SK-N-SH treated with all-trans-retinoic acid at 6 μM for 48 hours (cell line): ENCODE measurements around the gene UQCR11.

ENCODE experiments used
- ATAC-seq: fragments of 200-7000 bp; cut with Tn5 transposase; 3 replicates; pipeline ENCODE4 v1.9.1; 2020; ENCODE audit warnings: mild to moderate bottlenecking, moderate library complexity
- CSDC2 ChIP-seq: fragments of 250-450 bp; sonication (Bioruptor Pico); IDR thresholded peaks from 2 replicates; pipeline ENCODE4 v1.5.0; 2020; ENCODE audit warnings: mild to moderate bottlenecking, moderate library complexity
- ESRRG ChIP-seq: fragments of 250-450 bp; sonication (Bioruptor Pico); IDR thresholded peaks from 2 replicates; pipeline ENCODE4 v1.6.1; 2021; ENCODE audit warnings: mild to moderate bottlenecking
- ISL1 ChIP-seq: fragments of 250-450 bp; sonication (Bioruptor Pico); IDR thresholded peaks from 2 replicates; pipeline ENCODE4 v2.1.2; 2022; ENCODE audit warnings: mild to moderate bottlenecking, moderate library complexity
- OSR1 ChIP-seq: fragments of 250-450 bp; sonication (Bioruptor Pico); IDR thresholded peaks from 2 replicates; pipeline ENCODE4 v1.8.0; 2022; ENCODE audit warnings: moderate library complexity, mild to moderate bottlenecking, inconsistent platforms
- RARB ChIP-seq: fragments of 250-450 bp; sonication (Bioruptor Pico); IDR thresholded peaks from 2 replicates; pipeline ENCODE4 v1.8.0; 2021; ENCODE audit warnings: mild to moderate bottlenecking, moderate library complexity
- SNAI2 ChIP-seq: fragments of 250-450 bp; sonication (Bioruptor Pico); IDR thresholded peaks from 2 replicates; pipeline ENCODE4 v1.5.0; 2020; ENCODE audit warnings: mild to moderate bottlenecking, moderate library complexity
- TCF4 ChIP-seq: fragments of 250-450 bp; sonication (Bioruptor Pico); IDR thresholded peaks from 2 replicates; pipeline ENCODE4 v1.8.0; 2021; ENCODE audit warnings: mild to moderate bottlenecking, moderate library complexity, borderline replicate concordance
- ZC3H10 ChIP-seq: fragments of 250-450 bp; sonication (Bioruptor Pico); IDR thresholded peaks from 2 replicates; pipeline ENCODE4 v1.5.1; 2021; ENCODE audit warnings: mild to moderate bottlenecking, moderate library complexity
- ZFP3 ChIP-seq: fragments of 250-450 bp; sonication (Bioruptor Pico); IDR thresholded peaks from 2 replicates; pipeline ENCODE4 v1.5.0; 2020; ENCODE audit warnings: mild to moderate bottlenecking, moderate library complexity

Gene UQCR11

DNA sequence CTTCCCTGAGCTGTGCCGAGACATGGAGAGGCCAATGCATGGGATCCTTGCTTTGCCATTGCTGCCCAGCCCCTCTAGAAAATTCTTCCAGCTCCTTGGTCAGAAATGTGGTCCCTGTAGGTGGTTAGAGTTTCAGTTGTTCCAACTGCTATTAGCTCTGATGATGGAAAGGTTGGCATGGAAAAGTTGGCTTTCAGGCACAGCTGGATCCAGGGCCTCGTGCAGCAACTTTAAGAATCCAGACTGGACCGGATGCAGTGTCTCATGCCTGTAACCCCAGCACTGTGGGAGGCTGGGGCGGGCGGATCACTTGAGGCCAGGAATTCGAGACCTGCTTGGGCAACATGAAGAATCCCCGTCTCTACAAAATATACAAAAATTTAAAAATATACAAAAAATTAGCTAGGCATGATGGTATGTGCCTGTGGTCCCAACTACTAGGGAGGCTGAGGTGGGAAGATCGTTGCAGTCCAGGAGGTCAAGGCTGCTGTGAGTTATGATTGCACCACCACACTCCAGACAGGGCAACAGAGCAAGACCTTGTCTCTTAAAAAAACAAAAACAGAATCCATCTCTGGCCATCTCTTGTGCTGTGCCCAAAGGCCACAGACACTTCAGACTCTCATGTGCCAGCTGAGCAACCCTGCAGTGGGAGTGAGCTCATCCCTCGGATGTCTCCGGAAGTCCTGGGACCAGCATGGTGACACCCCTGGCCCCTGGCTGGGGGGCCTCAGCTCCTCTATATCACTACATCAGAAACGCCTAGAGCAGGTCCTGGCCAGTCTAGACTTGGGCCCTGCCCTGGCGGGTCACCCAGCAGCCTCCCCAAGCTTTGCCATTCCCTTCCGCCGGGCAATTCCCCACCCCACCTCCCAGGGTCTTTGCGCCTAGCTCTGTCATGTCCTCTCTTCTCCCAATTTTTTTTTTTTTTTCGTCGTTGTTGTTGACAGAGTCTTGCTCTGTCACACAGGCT, 53.9 kb downstream of the UQCR11 start (continued):
- TF ChIP-seq RARB (CRISPR knock-in tag): no peak
- no peak for TF ChIP-seq TCF4 (CRISPR knock-in tag)
- no peak for TF ChIP-seq CSDC2 (CRISPR knock-in tag)
- TF ChIP-seq OSR1 (CRISPR knock-in tag): no peak
- no peak for TF ChIP-seq ZFP3 (CRISPR knock-in tag)

GRCh38 chr19:1549332-1549945, 55.8 kb downstream of the UQCR11 start:
- TF ChIP-seq OSR1 (CRISPR knock-in tag) (no peak), SNAI2 (no peak), ISL1 (CRISPR knock-in tag) (no peak), ZFP3 (CRISPR knock-in tag) (no peak), ESRRG (CRISPR knock-in tag) (no peak), ZC3H10 (CRISPR knock-in tag) (no peak)
- TF ChIP-seq, all 23 proteins: peak for 0
- no peak for ATAC-seq
